ENCODE data around the gene TENT5C. TPM values are rescaled to one million over a fixed set of nuclear protein-coding genes. Genes with fewer than 3 reads are reported as not detected.

The TENT5C gene
- total and polyA plus RNA-seq, 9 of the 15 experiments (the other 6 are each of a cell fraction or from before 2014, with no cell fraction given), result 1.8 to 7.7 (median 4.0) TPM

DNA sequence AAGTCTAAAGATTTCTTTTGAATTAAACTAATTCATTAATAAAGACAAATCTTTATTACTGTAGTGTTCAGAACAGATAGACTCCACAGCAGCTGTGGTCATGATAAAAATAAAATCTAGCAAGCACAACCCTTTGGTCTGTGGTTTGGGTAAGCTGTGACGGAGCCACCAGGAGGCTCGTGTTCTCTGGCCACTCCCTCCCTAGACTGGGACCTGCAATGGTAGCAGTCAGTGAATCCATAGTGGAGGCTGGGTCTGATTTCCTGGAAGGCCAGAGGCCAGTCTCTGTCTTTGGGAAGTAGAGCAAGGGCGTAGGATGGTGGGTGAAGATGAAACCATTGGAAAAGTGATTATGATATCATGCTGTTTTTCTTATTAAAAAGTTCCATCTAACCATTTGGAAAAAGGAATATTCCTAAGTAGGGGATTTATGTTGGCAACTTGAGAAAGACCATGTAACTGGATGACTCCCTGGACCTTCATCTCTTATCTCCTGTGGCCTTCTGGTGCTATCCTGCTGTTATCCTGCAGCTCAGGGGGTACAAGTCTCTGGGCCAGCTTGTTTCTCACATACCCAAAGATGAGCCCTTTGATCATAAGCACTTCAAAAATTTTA is 39.0 kb downstream of the TENT5C start (continued):
- TF ChIP-seq CBX3 (IDR thresholded peaks at IDR 0.05; ENCODE audit: borderline replicate concordance in 1 of 2, low read length in 2 of 2) (peak in 1 of 2 experiments; percentile 46; a peak in 2 of 3 replicates), CXXC5 (CRISPR knock-in tag; IDR thresholded peaks at IDR 0.05) (peak; percentile 76), PRDM10 (IDR thresholded peaks at IDR 0.05; ENCODE audit: partially characterized antibody) (peak; percentile 65), SNIP1 (IDR thresholded peaks at IDR 0.05; ENCODE audit: low read depth) (no peak), MAFF (IDR thresholded peaks at IDR 0.05; ENCODE audit: low read length) (0 out of 2 replicates have a peak, but pooled peaks have one; percentile 7), ZNF780A (CRISPR knock-in tag; IDR thresholded peaks at IDR 0.05) (no peak), POLR2A (conservative IDR thresholded peaks at IDR 0.05) (no peak), RNF2 (IDR thresholded peaks at IDR 0.05) (no peak; the same call in 1 of the 2 replicates), GABPB1 (CRISPR knock-in tag; IDR thresholded peaks at IDR 0.05) (0 out of 2 replicates have a peak, but pooled peaks have one; percentile 44), CREB1 (IDR thresholded peaks at IDR 0.05) (peak; percentile 28; the same call in 1 of the 2 replicates), CREB1 (CRISPR knock-in tag; IDR thresholded peaks at IDR 0.05) (0 out of 2 replicates have a peak, but pooled peaks have one; percentile 19), KDM2B (CRISPR knock-in tag; IDR thresholded peaks at IDR 0.05) (no peak), PCBP1 (IDR thresholded peaks at IDR 0.05; ENCODE audit: low read depth, low read length, poor library complexity, severe bottlenecking) (no peak), PURB (CRISPR knock-in tag; IDR thresholded peaks at IDR 0.05; ENCODE audit: low read depth) (no peak), CBX5 (IDR thresholded peaks at IDR 0.05; ENCODE audit: borderline replicate concordance, low read depth) (no peak), HOXB6 (CRISPR knock-in tag; IDR thresholded peaks at IDR 0.05; ENCODE audit: borderline replicate concordance) (no peak), POLR2B (IDR thresholded peaks at IDR 0.05; ENCODE audit: low read depth, partially characterized antibody) (no peak), SP1 (CRISPR knock-in tag; IDR thresholded peaks at IDR 0.05) (peak; percentile 23; the same call in 1 of the 2 replicates), RBM14 (IDR thresholded peaks at IDR 0.05; ENCODE audit: borderline replicate concordance, insufficient read depth, low read depth, low read length) (no peak), CREB3L1 (IDR thresholded peaks at IDR 0.05; ENCODE audit: borderline replicate concordance, low read depth) (no peak; the same call in 1 of the 2 replicates), XRCC3 (IDR thresholded peaks at IDR 0.05) (no peak), ADNP (tag; IDR thresholded peaks at IDR 0.05) (0 out of 2 replicates have a peak, but pooled peaks have one; percentile 38), POLR2H (tag; IDR thresholded peaks at IDR 0.05; ENCODE audit: low read depth) (no peak), DMBX1 (CRISPR knock-in tag; IDR thresholded peaks at IDR 0.05; ENCODE audit: borderline replicate concordance) (no peak; the same call in 1 of the 2 replicates), GABPA (tag; conservative IDR thresholded peaks at IDR 0.05; ENCODE audit: low read depth) (no peak)

Data from K562 (cell line).